Fibroblast of lung (primary cell): ENCODE data around the gene LRRC18.

Source experiments
- EZH2 ChIP-seq: IDR thresholded peaks from 2 replicates; pipeline ENCODE4 v1.5.1; 2012; ENCODE audit warnings: low read length, control low read depth, mild to moderate bottlenecking; ENCODE audit errors: missing control alignments
- TF ChIP-seq, protein P1 (sequence below), 2 donors: IDR thresholded peaks in 1 of 2; conservative IDR thresholded peaks in 1 of 2; 1 replicate in 1 of 2; 2 replicates in 1 of 2; pipeline ENCODE4 v1.5.1; 2011 to 2012; ENCODE audit warnings: low read length in 2 of 2, control low read depth in 1 of 2, inconsistent platforms in 1 of 2, low read depth in 1 of 2, mild to moderate bottlenecking in 1 of 2

DNA sequence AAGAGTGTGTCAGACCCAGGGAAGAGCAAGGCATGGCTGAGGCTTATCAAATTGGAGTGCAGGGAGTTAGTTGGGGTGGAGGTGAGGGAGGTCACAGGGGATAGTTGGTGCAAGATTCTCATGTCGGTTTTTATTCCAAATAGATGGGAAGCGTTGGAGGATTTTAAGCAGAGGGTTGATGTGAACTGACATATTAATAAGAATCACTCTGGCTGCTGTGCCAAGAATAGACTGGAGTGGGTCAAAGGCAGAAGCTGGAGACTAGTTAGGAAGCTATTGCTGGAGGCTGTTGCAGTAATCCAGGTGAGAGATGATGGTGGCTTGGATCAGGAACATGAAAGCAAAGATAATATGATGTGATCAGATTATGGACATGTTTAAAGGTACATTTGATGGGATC lies 36.5 kb downstream of the LRRC18 start:
- TF ChIP-seq, protein P1, sequence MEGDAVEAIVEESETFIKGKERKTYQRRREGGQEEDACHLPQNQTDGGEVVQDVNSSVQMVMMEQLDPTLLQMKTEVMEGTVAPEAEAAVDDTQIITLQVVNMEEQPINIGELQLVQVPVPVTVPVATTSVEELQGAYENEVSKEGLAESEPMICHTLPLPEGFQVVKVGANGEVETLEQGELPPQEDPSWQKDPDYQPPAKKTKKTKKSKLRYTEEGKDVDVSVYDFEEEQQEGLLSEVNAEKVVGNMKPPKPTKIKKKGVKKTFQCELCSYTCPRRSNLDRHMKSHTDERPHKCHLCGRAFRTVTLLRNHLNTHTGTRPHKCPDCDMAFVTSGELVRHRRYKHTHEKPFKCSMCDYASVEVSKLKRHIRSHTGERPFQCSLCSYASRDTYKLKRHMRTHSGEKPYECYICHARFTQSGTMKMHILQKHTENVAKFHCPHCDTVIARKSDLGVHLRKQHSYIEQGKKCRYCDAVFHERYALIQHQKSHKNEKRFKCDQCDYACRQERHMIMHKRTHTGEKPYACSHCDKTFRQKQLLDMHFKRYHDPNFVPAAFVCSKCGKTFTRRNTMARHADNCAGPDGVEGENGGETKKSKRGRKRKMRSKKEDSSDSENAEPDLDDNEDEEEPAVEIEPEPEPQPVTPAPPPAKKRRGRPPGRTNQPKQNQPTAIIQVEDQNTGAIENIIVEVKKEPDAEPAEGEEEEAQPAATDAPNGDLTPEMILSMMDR (conservative IDR thresholded peaks at IDR 0.05 in 1 of 2, IDR thresholded peaks at IDR 0.05 in 1 of 2; ENCODE audit: low read depth in 1 of 2, low read length in 2 of 2): no peak
- no peak for TF ChIP-seq EZH2
